ENCODE data around the gene CTSC. TPM values are rescaled to one million over a fixed set of nuclear protein-coding genes. Genes with fewer than 3 reads are reported as not detected.

Gene CTSC
- total and polyA plus RNA-seq, 9 of the 15 experiments (the other 6 are each of a cell fraction or from before 2014, with no cell fraction given): 113 to 403 (median 187) TPM

DNA sequence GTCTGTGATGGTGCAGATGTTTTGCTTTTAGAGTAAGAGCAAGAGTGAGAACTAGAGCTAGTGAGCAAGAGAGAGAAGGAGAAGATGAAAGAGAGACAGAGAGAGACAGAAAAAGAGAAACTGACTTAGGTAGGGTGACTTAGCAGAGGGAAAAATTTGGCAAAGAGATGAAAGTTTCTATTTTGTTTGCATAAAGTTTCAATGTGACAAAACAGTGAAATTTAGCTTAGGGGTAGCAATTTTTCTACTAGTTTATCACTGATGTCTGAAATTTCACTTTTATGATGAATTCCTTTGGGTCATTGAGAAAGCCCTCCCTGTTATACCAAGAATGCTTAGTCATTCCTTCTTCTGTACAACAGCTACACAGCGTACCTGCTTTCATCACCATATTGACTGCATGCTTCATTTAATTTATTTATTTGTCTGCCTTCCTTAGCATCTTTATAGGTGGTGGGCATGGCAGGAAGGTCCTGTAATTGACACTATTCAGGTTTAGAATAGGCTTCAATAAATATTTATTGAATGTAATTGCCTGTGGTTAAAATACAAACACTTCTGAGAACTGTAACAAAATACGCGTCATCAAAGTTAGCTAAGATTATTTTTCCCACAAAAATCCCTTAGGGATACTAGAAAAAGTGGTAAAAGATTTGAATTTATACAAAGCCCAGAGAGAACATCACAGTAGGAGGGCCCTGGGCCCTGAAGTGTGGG, 19.9 kb upstream of the CTSC start (continued):
- TF ChIP-seq, protein P1, sequence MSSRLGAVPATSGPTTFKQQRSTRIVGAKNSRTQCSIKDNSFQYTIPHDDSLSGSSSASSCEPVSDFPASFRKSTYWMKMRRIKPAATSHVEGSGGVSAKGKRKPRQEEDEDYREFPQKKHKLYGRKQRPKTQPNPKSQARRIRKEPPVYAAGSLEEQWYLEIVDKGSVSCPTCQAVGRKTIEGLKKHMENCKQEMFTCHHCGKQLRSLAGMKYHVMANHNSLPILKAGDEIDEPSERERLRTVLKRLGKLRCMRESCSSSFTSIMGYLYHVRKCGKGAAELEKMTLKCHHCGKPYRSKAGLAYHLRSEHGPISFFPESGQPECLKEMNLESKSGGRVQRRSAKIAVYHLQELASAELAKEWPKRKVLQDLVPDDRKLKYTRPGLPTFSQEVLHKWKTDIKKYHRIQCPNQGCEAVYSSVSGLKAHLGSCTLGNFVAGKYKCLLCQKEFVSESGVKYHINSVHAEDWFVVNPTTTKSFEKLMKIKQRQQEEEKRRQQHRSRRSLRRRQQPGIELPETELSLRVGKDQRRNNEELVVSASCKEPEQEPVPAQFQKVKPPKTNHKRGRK (tag; IDR thresholded peaks at IDR 0.05): no peak
- TF ChIP-seq, protein P2, sequence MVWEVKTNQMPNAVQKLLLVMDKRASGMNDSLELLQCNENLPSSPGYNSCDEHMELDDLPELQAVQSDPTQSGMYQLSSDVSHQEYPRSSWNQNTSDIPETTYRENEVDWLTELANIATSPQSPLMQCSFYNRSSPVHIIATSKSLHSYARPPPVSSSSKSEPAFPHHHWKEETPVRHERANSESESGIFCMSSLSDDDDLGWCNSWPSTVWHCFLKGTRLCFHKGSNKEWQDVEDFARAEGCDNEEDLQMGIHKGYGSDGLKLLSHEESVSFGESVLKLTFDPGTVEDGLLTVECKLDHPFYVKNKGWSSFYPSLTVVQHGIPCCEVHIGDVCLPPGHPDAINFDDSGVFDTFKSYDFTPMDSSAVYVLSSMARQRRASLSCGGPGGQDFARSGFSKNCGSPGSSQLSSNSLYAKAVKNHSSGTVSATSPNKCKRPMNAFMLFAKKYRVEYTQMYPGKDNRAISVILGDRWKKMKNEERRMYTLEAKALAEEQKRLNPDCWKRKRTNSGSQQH (CRISPR knock-in tag; IDR thresholded peaks at IDR 0.05): no peak
- TF ChIP-seq CBX3 (IDR thresholded peaks at IDR 0.05; ENCODE audit: borderline replicate concordance in 1 of 2, low read length in 2 of 2) (no peak), NR2C1 (IDR thresholded peaks at IDR 0.05) (no peak; the same call in 1 of the 2 replicates), NR2C1 (tag; IDR thresholded peaks at IDR 0.05) (no peak), SMAD2 (IDR thresholded peaks at IDR 0.05; ENCODE audit: low read depth, low read length) (no peak), ZFPM2 (CRISPR knock-in tag; IDR thresholded peaks at IDR 0.05) (no peak), MTF1 (CRISPR knock-in tag; IDR thresholded peaks at IDR 0.05; ENCODE audit: borderline replicate concordance) (no peak), TAF9B (IDR thresholded peaks at IDR 0.05; ENCODE audit: partially characterized antibody) (peak; percentile 50), MCM7 (IDR thresholded peaks at IDR 0.05) (no peak), THRB (CRISPR knock-in tag; conservative IDR thresholded peaks at IDR 0.05) (no peak), ZNF644 (tag; IDR thresholded peaks at IDR 0.05; ENCODE audit: low read depth) (no peak), TFAM (CRISPR knock-in tag; conservative IDR thresholded peaks at IDR 0.05) (no peak), NEUROD1 (IDR thresholded peaks at IDR 0.05; ENCODE audit: borderline replicate concordance, low read depth, low read length, partially characterized antibody) (no peak), RNF2 (IDR thresholded peaks at IDR 0.05) (no peak), SMARCA5 (IDR thresholded peaks at IDR 0.05) (no peak), CREB5 (CRISPR knock-in tag; IDR thresholded peaks at IDR 0.05) (no peak), POLR2A (conservative IDR thresholded peaks at IDR 0.05) (no peak), FIP1L1 (IDR thresholded peaks at IDR 0.05; ENCODE audit: low read depth, low read length, poor library complexity, severe bottlenecking) (no peak)
- TF ChIP-seq, protein P3, sequence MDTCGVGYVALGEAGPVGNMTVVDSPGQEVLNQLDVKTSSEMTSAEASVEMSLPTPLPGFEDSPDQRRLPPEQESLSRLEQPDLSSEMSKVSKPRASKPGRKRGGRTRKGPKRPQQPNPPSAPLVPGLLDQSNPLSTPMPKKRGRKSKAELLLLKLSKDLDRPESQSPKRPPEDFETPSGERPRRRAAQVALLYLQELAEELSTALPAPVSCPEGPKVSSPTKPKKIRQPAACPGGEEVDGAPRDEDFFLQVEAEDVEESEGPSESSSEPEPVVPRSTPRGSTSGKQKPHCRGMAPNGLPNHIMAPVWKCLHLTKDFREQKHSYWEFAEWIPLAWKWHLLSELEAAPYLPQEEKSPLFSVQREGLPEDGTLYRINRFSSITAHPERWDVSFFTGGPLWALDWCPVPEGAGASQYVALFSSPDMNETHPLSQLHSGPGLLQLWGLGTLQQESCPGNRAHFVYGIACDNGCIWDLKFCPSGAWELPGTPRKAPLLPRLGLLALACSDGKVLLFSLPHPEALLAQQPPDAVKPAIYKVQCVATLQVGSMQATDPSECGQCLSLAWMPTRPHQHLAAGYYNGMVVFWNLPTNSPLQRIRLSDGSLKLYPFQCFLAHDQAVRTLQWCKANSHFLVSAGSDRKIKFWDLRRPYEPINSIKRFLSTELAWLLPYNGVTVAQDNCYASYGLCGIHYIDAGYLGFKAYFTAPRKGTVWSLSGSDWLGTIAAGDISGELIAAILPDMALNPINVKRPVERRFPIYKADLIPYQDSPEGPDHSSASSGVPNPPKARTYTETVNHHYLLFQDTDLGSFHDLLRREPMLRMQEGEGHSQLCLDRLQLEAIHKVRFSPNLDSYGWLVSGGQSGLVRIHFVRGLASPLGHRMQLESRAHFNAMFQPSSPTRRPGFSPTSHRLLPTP (IDR thresholded peaks at IDR 0.05; ENCODE audit: borderline replicate concordance, extremely low read depth, insufficient read length): no peak

Measured in K562 (cell line).